ENCODE measurements around the gene CRYGB.

CRYGB gene, protein sequence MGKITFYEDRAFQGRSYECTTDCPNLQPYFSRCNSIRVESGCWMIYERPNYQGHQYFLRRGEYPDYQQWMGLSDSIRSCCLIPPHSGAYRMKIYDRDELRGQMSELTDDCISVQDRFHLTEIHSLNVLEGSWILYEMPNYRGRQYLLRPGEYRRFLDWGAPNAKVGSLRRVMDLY

DNA sequence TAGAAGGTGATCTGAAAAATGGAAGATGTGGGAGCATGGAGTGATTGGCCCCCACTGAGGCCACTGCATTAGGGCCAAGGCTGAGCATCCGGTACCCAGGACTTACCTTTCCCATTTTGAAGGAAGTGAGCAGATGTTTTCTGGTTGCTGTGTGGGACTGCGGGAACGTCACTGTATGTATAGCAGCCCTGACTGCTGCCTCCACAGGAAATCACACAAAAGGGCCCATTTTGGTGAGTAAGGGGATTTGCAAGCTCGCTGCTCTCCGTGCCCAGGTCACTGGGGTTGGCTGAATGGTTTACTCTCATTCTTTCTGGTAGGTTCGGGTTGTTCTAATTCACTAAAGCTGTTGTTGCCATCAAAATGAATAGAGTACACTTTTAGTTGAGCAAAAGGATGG, at the start of gene CRYGB:
Gene CRYGB, minus strand, starts transcription at position 153 of the 400 bp plus-strand sequence. Its CDS starts 38 bp downstream, at position 115.
- no peak for DNase-seq

DNA sequence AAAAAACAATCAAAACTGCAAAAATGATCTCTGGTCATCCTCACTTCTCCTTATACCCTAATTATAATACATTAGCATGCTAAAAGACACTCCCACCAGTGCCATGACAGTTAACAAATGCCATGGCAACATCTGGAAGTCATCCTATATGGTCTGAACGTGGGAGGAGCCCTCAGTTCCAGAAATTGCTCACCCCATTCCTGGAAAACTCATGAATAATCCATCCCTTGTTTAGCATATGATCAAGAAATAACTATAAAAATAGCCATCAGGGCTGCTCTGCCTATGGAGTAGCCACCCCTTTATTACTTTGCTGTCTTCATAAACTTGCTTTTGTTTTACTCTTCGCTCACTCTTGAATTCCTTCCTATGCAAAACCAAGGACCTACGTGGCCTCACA, 49.6 kb upstream of the CRYGB start:
- DNase-seq, result peak; percentile 15

DNA sequence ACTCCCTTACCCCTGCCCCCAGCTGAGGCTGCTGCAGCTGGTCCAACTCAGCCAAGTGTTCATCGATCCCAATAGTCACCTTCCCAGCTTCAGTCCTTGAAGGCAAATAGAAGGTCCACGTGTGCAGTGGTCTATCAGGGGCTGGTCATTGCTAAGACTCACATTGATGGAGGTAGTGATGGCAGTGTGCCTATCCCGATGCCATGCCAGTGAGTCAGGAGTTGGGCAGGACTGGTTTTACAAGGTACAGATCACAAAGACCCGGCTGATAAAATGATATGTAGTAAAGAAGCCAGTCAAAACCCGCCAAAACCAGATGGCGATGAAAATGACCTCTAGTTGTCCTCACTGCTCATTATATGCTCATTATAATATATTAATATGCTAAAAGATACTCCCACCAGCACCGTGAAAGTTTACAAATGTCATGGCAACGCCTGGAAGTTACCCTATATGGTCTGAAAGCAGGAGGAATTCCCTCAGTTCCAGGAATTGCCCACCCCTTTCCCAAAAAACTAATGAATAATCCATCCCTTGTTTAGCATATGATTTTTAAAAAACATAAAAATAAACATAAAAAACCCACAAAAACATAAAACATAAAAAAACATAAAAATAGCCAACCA, 46.8 kb upstream of the CRYGB start:
- no peak for DNase-seq

DNA sequence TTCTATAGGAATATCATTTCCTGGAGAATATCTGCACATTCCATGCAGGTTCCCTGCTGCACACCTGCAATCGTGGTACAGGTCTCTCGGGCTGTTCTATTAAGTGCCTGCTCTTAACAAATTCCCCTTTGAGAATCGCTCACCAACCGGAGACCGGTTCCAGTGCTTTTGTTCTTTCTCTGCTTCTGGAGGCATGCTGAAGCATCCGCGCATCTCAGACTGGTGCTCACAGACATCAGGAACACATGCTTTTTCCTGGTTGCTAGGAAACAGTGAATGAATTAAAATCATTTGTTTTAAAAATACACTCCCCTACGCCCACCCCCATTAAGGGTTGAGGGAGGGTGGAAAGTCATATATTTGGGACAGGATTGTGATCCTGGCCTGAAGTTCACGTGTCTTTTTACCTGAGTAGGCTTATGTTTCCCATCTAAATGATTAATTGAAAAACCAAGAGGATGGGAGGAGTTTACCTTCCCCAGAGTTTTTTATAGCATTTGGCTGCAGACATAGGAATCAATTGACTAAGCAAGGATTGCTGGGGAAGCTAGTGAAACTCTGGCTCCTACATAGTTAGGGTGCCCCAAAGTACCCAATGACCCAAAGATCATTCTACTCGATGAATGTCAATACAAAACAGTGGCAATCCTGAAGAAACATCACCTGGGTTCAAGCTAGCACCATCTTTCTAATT, 44.0 kb upstream of the CRYGB start, which contains the start of gene C2orf80:
Gene C2orf80, minus strand, starts transcription at position 221 of the 694 bp plus-strand sequence. CDS start 3,044 bp downstream, outside the sequence.
- DNase-seq, result no peak

DNA sequence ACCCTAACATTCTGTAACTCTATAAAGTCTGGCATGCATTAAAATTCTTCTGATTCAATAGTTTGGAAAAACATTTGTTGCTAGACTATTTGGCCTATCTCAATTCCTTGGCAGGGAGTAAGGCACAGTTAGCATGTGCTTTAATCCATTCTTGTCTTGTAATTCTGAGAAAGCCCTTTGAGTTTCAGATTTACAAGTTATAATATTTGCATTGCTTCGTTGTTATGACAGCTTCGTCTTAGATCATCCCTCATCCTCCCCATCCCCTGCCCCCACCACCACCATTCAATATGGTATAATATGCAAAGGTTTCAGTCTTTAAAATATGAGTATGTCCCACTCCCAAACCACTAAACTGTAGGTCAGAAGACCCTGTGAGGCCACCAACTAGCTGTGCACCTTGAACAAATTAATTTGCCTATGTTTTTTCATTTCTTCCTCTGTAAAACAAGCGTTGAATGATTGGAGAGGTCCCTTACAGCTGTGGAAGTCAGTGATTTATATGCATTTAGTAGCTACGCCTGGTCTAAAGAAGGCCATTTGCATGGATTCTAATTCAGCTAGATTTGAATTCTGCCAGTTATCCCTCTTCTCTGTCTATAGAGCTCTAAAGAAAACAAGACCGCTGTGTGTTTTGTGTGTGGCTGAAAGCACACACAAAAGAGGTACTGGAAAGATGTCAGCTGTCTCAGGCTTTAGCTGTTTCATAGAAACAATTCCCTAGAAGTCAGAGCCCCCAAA, 43.3 kb upstream of the CRYGB start:
- no peak for DNase-seq

DNA sequence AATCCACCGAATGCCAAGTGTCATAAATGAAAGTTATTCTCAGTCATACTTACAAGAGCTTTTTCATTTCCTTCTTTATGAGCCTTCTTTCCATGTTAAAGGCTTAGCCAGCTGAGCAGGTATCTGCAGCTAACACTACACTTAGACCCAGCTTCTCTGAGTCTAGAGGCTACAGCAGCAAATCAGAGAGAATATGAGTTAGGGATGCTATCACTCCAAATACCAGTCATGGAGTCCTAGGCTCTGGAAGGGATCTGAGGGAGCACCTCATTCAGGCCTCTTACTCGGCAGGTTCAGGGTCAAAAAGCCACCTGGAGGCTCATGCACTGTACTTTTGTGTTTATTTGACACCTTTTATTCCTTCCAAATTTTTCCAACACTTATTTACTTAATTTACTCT, 40.9 kb upstream of the CRYGB start:
- no peak for DNase-seq

DNA sequence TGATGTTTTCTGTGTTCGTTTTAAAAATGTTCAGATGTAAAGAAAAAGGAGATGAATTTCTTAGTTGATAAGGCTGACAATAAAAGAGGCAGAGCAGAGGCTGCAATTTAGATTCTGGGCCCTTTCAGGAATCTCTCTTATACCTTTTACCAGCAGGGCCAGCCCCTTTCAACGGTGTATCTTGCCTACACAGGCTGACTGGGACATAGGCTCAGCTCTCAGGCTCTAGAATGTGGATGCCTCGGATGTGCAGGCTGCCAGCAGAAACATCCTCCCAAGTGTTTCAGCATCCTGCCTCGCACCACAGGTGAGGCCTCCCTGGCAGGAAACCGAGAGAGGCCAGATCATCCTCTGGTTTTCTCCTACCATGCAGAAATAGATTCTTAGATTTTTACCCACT, 40.5 kb upstream of the CRYGB start:
- DNase-seq, result no peak

DNA sequence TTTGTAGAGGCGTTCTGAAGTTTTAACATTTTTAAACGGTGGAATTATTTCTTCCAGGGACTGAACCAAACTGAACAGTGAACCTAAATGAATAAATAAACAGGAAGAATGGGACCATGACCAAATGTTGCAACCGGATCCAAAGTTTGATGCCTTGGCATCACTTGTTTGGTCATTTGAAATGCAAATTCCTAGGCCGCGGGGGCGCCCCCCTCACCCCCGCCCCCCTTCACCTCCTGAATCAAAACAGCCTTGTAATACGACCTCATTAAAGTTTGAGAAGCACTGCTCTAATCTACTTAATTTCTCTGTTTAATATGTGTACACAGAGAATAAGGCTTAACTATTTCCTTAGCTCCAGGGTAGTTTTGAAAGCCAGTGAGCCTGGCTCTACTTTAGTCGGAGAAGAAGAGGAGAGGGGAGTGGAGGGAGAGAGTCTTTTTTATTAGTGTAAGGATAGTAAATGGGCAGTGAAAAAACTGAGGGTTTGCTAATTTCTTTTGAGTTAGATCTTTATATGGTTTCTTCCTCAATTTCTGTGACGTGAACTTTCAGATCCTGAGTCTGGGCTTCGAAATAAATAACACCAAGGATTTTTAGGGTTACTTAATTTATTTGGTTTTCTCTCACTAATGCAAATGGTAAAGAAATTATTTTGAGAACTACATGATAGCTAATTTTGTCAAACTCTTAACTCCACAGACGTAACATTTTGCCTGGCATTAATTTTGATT, 38.2 kb upstream of the CRYGB start:
- no peak for DNase-seq

DNA sequence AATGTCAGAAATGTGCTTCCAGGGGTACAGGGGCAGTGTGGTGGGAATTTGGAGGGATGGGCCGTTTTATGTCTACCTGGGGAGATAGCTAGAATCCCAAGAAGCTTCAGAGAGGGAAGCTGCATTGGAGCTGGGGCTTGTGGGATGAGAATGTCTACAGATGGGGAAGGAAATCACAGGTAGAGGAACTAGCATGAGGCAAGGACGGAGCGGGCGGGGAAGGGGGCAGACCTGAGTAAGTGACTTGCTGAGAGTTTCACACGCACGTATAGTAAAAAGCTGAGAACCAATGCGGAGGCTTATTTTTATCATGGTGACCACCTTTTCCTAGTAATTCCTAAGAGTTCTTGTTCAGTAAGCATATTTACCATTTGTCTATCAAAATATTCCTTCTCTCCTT, 37.6 kb upstream of the CRYGB start:
- no peak for DNase-seq

DNA sequence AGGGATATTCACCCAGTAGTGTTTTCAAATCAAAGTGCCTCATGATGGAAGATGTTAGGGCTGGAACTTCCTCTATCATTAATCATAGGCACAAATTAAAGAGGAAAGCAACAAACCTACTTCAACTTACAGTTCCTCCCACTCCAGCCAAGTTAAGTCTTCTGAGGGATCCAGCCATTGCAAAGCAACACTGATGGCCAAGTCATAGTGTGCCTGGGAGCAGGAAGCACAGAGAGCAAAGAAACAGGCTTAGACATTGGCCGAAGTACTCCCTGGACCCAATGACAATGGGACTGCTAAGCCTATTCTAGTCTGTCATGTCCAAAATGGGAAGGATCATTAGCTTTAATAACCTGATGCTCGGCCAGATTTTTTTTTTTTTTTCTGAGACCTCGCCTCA, 36.9 kb upstream of the CRYGB start:
- DNase-seq, result no peak

DNA sequence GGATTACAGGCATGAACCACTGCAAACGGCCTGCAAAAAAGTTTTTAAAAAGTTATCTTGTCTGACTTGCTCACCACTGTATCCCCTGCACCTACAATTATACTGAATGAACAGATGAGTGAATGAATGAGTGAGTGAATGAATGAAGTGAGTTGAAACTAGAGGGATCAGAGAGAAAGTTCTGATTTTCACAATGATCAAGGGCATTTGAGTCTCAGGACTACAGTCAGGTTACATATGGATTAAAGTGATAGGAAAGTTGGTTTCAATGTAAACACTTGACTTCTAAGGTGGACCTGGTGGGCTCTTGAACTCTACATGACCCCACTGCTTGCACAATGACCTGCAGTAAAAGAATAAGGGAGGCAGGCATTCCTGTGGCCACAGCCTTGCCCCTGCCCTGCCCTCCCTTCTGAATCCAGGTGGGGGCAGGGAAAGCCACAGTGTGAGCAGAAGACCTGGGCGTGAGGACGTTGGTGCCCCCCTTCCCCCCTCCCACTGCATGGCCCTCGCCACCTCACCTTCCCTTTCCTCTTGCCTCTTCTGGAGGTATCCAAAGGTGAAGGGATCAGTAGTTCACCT, 33.2 kb upstream of the CRYGB start:
- no peak for DNase-seq

DNA sequence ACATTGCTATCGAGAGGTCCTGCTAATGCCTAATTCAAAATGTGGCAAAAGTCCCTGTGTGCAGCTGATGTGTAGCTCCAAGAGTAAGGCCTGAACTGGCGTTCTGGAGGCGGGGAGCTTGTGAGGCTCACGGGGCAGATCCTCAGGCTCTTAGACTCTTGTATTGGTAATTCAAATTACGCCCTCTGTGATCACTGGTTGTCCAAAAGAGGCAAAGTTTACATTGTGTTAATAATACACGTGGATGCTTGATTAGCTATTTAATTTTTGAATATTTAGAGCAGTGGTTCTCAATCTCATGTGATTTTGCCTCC, 29.8 kb upstream of the CRYGB start:
- DNase-seq, result no peak

DNA sequence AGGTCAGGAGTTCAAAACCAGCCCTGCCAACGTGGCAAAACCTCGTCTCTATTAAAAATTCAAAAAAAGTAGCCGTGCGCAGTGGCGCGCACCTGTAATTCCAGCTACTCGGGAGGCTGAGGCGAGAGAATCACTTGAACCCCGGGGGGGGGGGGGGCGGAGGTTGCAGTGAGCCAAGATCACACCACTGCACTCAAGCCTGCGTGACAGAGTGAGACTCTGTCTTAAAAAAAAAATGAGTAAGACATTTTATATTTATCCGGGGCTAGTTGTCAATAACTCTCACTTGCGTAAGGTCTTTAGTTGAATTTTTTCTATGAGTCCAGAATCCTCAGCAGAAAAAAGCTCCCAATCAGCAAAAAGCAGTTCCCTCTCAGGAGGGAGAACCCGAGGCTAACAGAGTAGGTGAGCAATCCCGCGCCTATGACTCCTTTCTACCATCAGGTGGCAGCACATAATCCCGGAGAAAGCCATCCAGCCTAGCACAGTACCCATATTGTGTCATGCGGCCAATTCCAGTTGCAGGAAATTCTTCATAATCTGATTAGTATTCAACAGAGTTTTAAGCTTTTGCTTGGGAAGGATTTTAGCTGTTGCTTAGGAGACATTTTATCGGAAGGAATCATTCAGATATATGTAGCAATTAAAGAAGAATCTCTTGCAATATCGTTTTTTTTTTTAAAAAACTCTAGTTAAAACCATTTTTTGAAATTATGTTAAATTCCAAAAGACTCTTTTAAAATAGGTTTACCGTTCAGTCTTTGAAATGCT, 29.3 kb upstream of the CRYGB start:
- peak; percentile 75 for DNase-seq

DNA sequence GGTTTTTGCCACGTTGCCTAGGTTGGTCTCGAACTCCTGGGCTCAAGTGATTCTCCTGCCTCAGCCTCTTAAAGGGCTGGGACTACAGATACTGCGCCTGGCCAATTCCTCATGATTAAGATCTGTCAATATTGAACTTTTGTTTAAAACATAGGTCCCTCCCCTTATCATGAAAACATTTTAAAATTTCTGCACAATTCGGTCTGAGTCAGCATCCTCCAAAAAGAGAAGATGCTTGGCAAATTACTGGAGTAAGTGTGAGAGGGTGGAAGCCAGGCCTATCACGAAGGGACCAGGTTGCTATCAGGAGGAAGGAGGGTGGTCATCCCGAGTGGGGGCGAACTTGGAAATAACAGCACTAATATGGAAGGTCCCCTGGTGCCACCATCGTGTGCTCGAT, 28.2 kb upstream of the CRYGB start:
- DNase-seq, result no peak

DNA sequence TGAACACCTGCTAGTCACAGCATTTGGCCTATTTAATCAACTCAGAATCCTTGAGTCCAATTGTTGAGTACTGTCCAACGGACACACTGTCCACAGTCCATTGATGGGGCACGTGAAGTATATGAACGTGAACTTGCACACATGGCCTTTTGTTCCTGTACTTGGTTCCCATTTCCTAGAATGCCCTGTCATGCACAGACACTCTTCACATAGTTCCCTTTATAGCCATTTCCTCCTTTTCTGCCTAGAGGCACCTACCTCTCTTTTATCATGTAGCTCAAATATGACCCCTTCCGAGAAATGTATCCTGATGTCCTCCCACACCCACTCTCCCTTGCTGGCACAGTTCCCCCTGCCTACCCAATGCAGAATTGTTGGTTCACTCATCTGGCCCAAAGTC, 26.2 kb upstream of the CRYGB start:
- DNase-seq, result no peak

DNA sequence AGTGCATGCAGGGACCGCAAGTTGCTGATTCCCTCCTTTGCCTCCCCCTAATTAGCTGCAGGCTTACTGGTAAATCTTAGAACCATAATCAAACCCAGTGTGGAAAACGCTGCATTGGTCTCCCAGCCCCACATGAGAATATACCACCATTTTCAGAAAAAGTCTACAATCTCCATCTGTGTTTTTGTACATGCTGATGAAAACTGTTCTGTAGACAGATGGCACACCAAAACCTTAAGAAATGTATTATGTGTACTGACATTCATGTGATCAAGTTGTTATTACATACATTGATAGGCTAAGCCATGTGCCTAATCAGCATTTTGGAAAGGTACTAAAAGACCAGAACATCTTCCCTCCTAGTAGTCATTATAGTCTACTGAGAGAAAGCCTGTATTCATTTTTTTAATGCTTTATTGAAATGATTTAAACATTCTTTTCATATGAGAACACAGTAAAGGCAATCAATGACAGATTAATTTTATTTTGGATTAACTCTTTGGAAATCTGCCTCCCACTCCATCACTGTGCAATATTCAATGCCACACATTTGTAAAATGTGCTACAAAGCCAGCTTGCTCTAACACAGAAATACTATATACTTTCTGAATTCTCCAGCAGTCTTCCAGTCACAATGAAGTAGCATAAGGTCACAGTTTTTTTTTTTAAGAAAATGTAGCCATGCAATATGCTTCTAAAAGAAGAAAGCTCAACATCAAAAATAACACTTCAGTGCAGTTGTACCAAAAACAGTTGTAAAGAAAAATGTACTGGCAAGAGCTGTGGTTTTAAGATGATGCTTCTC, 19.2 kb upstream of the CRYGB start:
- DNase-seq, result no peak

DNA sequence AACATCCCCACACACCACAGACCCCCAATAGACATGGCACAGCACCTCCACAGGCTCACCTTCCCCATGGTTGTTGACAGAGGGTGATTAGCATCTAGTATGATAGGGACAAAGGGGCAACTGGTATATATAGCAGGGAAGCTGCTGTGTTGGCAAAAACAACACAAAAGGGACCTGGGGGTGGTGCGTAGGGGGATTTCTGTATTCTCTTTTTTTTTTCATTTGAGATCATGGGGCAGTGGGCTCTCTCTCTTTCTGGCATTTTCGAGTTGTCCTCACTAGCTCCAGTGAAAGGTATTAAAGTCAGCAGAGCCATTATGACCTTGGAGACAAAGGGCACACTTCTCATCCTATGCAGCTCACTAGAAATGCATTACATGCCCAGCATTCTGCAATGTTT, 17.5 kb upstream of the CRYGB start, which contains the start of gene CRYGA:
Gene CRYGA, minus strand, starts transcription at position 101 of the 400 bp plus-strand sequence. Its CDS starts 33 bp downstream, at position 68.
- DNase-seq, result no peak

DNA sequence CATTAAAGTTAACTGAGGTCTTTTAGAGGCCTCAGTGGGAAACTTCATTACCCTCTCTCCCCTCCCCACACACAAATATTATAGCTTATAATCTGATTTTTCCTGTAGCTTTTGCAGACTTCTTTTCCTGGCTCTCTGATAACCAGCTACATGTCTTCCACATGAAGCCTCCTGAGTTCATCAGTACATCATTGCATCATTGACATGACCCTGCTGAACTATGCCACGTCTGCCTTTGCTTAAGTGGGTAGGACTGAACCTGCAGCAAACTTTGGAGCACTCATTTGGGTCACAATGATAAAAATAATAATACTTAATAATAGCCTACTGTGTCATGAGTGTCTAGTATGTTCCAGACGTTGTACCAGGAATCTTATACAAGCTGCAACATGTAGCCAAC, 10.5 kb upstream of the CRYGB start:
- DNase-seq, result no peak

DNA sequence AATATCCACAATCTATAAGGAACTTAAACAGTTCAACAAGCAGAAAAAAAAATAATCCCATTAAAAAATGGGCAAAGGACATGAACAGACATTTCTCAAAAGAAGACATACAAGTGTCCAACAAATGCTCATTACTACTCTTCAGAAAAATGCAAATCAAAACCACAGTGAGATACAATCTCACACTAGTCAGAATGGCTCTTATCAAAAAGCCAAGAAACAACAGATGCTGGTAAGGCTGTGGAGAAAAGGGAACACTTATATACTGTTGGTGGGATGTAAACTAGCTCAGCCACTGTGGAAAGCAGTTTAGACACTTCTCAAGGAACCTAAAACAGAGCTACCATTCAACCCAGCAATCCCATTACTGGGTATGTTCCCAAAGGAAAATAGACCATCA, 7.2 kb upstream of the CRYGB start:
- DNase-seq, result no peak

DNA sequence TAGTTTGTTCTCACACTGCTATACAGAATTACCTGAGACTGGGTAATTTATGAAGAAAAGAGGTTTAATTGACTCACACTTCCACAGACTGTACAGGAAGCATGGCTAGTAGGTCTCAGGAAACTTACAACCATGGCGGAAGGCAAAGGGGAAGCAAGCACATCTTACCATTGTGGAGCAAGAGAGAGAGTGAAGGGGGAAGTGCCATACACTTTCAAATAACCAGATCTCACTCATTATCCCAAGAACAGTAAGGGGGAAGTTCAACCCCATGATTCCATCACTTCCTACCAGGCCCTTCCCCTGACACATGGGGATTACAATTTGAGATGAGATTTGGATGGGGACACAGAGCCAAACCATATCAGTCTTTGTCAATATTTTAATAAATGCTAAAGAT, 5.0 kb upstream of the CRYGB start:
- DNase-seq, result no peak

DNA sequence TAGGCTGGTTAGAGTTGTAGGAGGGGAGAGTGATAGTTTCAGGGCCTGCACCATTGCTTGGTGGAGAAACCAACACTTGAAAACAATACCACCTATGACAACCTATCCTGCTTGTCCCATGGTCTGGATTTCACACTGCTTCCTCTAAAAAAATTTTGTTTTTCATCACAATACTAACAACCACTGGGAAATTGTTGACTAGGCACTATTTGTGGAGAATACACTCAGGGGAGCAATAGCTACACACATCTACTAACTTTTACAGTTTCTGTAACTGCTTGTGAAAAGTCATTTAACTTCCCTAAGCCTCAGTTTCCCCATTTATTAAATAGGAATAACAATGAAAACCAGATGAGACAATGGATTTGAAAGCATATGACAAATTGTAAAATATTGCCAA, 4.1 kb upstream of the CRYGB start:
- DNase-seq, result no peak
